ENCODE results near the gene CHMP4A. TPM values are rescaled to one million over a fixed set of nuclear protein-coding genes. Genes with fewer than 3 reads are reported as not detected.

The CHMP4A gene
- total and polyA plus RNA-seq, 2 of the 13 experiments (the other 11 are each of a cell fraction or from before 2014, with no cell fraction given): 83.6 to 113 TPM

GRCh38 chr14:24232645-24233537 is 19.6 kb upstream of the CHMP4A start, which contains the start of gene GMPR2 (continued):
- TF ChIP-seq KDM5A (IDR thresholded peaks at IDR 0.05; ENCODE audit: borderline replicate concordance, low read length) (peak; percentile 94; the same call in 1 of the 2 replicates), ZBTB21 (CRISPR knock-in tag; IDR thresholded peaks at IDR 0.05) (no peak), HMG20B (CRISPR knock-in tag; conservative IDR thresholded peaks at IDR 0.05) (0 out of 2 replicates have a peak, but pooled peaks have one; percentile 12), ATRX (CRISPR knock-in tag; IDR thresholded peaks at IDR 0.05; ENCODE audit: borderline replicate concordance) (peak; percentile 60; the same call in 1 of the 2 replicates), SOX13 (IDR thresholded peaks at IDR 0.05) (no peak), SOX13 (CRISPR knock-in tag; conservative IDR thresholded peaks at IDR 0.05 in 1 of 2, IDR thresholded peaks at IDR 0.05 in 1 of 2) (peak in 1 of 2 experiments; percentile 45; a peak in 2 of 4 replicates), BRD4 (CRISPR knock-in tag; IDR thresholded peaks at IDR 0.05) (peak; percentile 86), CCAR2 (optimal IDR thresholded peaks at IDR 0.05; ENCODE audit: low read depth, low read length) (peak; percentile 89), REL (CRISPR knock-in tag; conservative IDR thresholded peaks at IDR 0.05) (peak; percentile 92), CREB1 (IDR thresholded peaks at IDR 0.05) (no peak), CREB1 (CRISPR knock-in tag; IDR thresholded peaks at IDR 0.05) (no peak), HOXA5 (CRISPR knock-in tag; IDR thresholded peaks at IDR 0.05) (peak; percentile 96), CREM (IDR thresholded peaks at IDR 0.05) (peak; percentile 97), CREM (CRISPR knock-in tag; IDR thresholded peaks at IDR 0.05) (0 out of 2 replicates have a peak, but pooled peaks have one; percentile 11), SP140L (CRISPR knock-in tag; IDR thresholded peaks at IDR 0.05; ENCODE audit: borderline replicate concordance) (no peak; the same call in 1 of the 2 replicates), ZFP1 (CRISPR knock-in tag; IDR thresholded peaks at IDR 0.05) (peak; percentile 19), GABPB1 (CRISPR knock-in tag; IDR thresholded peaks at IDR 0.05) (peak; percentile 90), DDIT3 (CRISPR knock-in tag; IDR thresholded peaks at IDR 0.05) (peak; percentile 33; the same call in 1 of the 2 replicates), HOMEZ (CRISPR knock-in tag; IDR thresholded peaks at IDR 0.05; ENCODE audit: low read depth) (0 out of 2 replicates have a peak, but pooled peaks have one; percentile 8), ZNF414 (CRISPR knock-in tag; IDR thresholded peaks at IDR 0.05) (peak; percentile 99), ZNF296 (CRISPR knock-in tag; conservative IDR thresholded peaks at IDR 0.05) (no peak; the same call in 1 of the 2 replicates)
- TF ChIP-seq, protein P1, sequence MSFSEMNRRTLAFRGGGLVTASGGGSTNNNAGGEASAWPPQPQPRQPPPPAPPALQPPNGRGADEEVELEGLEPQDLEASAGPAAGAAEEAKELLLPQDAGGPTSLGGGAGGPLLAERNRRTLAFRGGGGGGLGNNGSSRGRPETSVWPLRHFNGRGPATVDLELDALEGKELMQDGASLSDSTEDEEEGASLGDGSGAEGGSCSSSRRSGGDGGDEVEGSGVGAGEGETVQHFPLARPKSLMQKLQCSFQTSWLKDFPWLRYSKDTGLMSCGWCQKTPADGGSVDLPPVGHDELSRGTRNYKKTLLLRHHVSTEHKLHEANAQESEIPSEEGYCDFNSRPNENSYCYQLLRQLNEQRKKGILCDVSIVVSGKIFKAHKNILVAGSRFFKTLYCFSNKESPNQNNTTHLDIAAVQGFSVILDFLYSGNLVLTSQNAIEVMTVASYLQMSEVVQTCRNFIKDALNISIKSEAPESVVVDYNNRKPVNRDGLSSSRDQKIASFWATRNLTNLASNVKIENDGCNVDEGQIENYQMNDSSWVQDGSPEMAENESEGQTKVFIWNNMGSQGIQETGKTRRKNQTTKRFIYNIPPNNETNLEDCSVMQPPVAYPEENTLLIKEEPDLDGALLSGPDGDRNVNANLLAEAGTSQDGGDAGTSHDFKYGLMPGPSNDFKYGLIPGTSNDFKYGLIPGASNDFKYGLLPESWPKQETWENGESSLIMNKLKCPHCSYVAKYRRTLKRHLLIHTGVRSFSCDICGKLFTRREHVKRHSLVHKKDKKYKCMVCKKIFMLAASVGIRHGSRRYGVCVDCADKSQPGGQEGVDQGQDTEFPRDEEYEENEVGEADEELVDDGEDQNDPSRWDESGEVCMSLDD (CRISPR knock-in tag; IDR thresholded peaks at IDR 0.05; ENCODE audit: borderline replicate concordance): peak; percentile 42; the same call in 1 of the 2 replicates
- TF ChIP-seq, protein P2, sequence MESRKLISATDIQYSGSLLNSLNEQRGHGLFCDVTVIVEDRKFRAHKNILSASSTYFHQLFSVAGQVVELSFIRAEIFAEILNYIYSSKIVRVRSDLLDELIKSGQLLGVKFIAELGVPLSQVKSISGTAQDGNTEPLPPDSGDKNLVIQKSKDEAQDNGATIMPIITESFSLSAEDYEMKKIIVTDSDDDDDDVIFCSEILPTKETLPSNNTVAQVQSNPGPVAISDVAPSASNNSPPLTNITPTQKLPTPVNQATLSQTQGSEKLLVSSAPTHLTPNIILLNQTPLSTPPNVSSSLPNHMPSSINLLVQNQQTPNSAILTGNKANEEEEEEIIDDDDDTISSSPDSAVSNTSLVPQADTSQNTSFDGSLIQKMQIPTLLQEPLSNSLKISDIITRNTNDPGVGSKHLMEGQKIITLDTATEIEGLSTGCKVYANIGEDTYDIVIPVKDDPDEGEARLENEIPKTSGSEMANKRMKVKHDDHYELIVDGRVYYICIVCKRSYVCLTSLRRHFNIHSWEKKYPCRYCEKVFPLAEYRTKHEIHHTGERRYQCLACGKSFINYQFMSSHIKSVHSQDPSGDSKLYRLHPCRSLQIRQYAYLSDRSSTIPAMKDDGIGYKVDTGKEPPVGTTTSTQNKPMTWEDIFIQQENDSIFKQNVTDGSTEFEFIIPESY (CRISPR knock-in tag; IDR thresholded peaks at IDR 0.05): 0 out of 2 replicates have a peak, but pooled peaks have one; percentile 67

All from HepG2 (cell line).